Esophagus (tissue), 2 donors: ENCODE data around the gene ATR. TPM values are rescaled to one million over a fixed set of nuclear protein-coding genes. Genes with fewer than 3 reads are reported as not detected.
"Not testable (repeated sequence)": the region's sequence is repeated elsewhere in the genome, so short reads cannot be mapped to it uniquely, and the experiment has no call there.

Experiments
- H3K27ac ChIP-seq, 2 donors: one replicate each; pipeline ENCODE4 v1.5.1; 2013; ENCODE audit warnings: low read depth in 2 of 2, mild to moderate bottlenecking in 2 of 2, inconsistent platforms in 1 of 2, low read length in 1 of 2, moderate library complexity in 1 of 2
- H3K27me3 ChIP-seq, 2 donors: one replicate each; pipeline ENCODE4 v1.6.1; 2013; ENCODE audit warnings: low read length in 2 of 2, control low read depth in 1 of 2, mild to moderate bottlenecking in 1 of 2; ENCODE audit not compliant: insufficient read depth in 2 of 2, control insufficient read depth in 1 of 2
- H3K36me3 ChIP-seq, 2 donors: one replicate each; pipeline ENCODE4 v1.6.1; 2013; ENCODE audit warnings: low read length in 1 of 2; ENCODE audit not compliant: control insufficient read depth in 2 of 2, insufficient read depth in 2 of 2
- H3K4me1 ChIP-seq, 2 donors: one replicate each; pipeline ENCODE4 v1.6.1; 2013; ENCODE audit warnings: low read length in 1 of 2; ENCODE audit not compliant: control insufficient read depth in 2 of 2, insufficient read depth in 2 of 2
- H3K4me3 ChIP-seq, 2 donors: one replicate each; pipeline ENCODE4 v1.5.1; 2013; ENCODE audit warnings: low read length in 2 of 2, mild to moderate bottlenecking in 2 of 2, low read depth in 1 of 2, moderate library complexity in 1 of 2
- H3K9me3 ChIP-seq, 2 donors: one replicate each; pipeline ENCODE4 v1.6.1; 2013; ENCODE audit warnings: mild to moderate bottlenecking in 2 of 2, low read depth in 1 of 2, low read length in 1 of 2, moderate library complexity in 1 of 2; ENCODE audit not compliant: control insufficient read depth in 2 of 2, insufficient read depth in 1 of 2
- WGBS, 2 donors: extraction: QIAGEN DNeasy Blood & Tissue Kit; methylation state at CpG; one replicate each; pipeline ENCODE4 v1.1.7; 2013; 5-methylcytosine and 5-hydroxymethylcytosine counted together
- polyA plus RNA-seq, 2 donors: library from polyadenylated mRNA; stranded (reverse); fragments of 200-250 nt; gene quantifications; one replicate each; pipeline ENCODE4 v1.2.3, GENCODE V29; 2013
- donor health status: healthy with polysubstance abuse.
- donor health status: Bipolar disorder and iron deficiency.

The ATR gene
- polyA plus RNA-seq, 2 donors = 6.3 to 14.5 TPM

- Histone ChIP-seq H3K27me3 (no peaks in the 10 kb centered on the region), H3K36me3 (no peaks in the 10 kb centered on the region), H3K4me1 (peaks cover 0 to 3% of the 10 kb centered on the region in 2 donors), H3K9me3 (no peaks in the 10 kb centered on the region), H3K27ac (no peak overlapping the region), H3K4me3 (no peak overlapping the region)
Observed at GRCh38 chr3:142576792-142577191, 1.7 kb downstream of the ATR start.

- Histone ChIP-seq H3K4me3 (no peak overlapping the region), H3K27me3 (no peaks in the 10 kb centered on the region), H3K36me3 (no peaks in the 10 kb centered on the region), H3K4me1 (peaks cover 0 to under 1% of the 10 kb centered on the region in 2 donors), H3K27ac (no peak overlapping the region), H3K9me3 (no peaks in the 10 kb centered on the region)
- 57 to 66% methylated on average over 1 of the region's 1 CpG for WGBS, 2 donors
Observed at GRCh38 chr3:142574665-142575064, 3.9 kb downstream of the ATR start.

GRCh38 chr3:142574223-142574622, 4.3 kb downstream of the ATR start:
- WGBS, 2 donors = 95 to 97% methylated on average over 3 of the region's 3 CpGs
- not testable (repeated sequence) for H3K27ac ChIP-seq, H3K36me3 ChIP-seq, H3K4me3 ChIP-seq, H3K9me3 ChIP-seq, H3K27me3 ChIP-seq, H3K4me1 ChIP-seq

GRCh38 chr3:142569422-142569821, 9.1 kb downstream of the ATR start:
- WGBS, 2 donors = 87 to 94% methylated on average over 3 of the region's 3 CpGs
- H3K27me3 ChIP-seq, H3K9me3 ChIP-seq, H3K4me3 ChIP-seq, H3K36me3 ChIP-seq, H3K4me1 ChIP-seq, H3K27ac ChIP-seq: not testable (repeated sequence)

GRCh38 chr3:142568393-142569017, 10.0 kb downstream of the ATR start:
- no peak overlapping the region for H3K4me3 ChIP-seq
- H3K36me3 ChIP-seq = peaks cover 0 to 5% of the 10 kb centered on the region in 2 donors
- H3K27ac ChIP-seq = no peak overlapping the region
- no peaks in the 10 kb centered on the region for H3K4me1 ChIP-seq
- WGBS, 2 donors = 84 to 86% methylated on average over 21 of the region's 21 CpGs
- no peaks in the 10 kb centered on the region for H3K9me3 ChIP-seq
- no peaks in the 10 kb centered on the region for H3K27me3 ChIP-seq

GRCh38 chr3:142566096-142566495, 12.4 kb downstream of the ATR start:
- no peaks in the 10 kb centered on the region for H3K4me1 ChIP-seq
- no peaks in the 10 kb centered on the region for H3K27me3 ChIP-seq
- H3K36me3 ChIP-seq = peaks cover 0 to 5% of the 10 kb centered on the region in 2 donors
- H3K4me3 ChIP-seq = no peak overlapping the region
- no peaks in the 10 kb centered on the region for H3K9me3 ChIP-seq
- 88% methylated on average over 3 of the region's 3 CpGs for WGBS, 2 donors
- no peak overlapping the region for H3K27ac ChIP-seq

GRCh38 chr3:142563496-142563997, 15.0 kb downstream of the ATR start:
- H3K4me3 ChIP-seq = no peak overlapping the region
- H3K36me3 ChIP-seq = peaks cover 2 to 4% of the 10 kb centered on the region in 2 donors
- WGBS, 2 donors = 80% methylated on average over 4 of the region's 4 CpGs
- H3K27ac ChIP-seq = no peak overlapping the region
- H3K27me3 ChIP-seq = no peaks in the 10 kb centered on the region
- H3K4me1 ChIP-seq = no peaks in the 10 kb centered on the region
- no peaks in the 10 kb centered on the region for H3K9me3 ChIP-seq

GRCh38 chr3:142560118-142560517, 18.4 kb downstream of the ATR start:
- H3K36me3 ChIP-seq = peaks cover 0 to 4% of the 10 kb centered on the region in 2 donors
- H3K9me3 ChIP-seq = no peaks in the 10 kb centered on the region
- H3K4me3 ChIP-seq = no peak overlapping the region
- no peaks in the 10 kb centered on the region for H3K4me1 ChIP-seq
- no peak overlapping the region for H3K27ac ChIP-seq
- H3K27me3 ChIP-seq = no peaks in the 10 kb centered on the region

GRCh38 chr3:142553741-142554140, 24.8 kb downstream of the ATR start:
- H3K9me3 ChIP-seq = no peaks in the 10 kb centered on the region

GRCh38 chr3:142552579-142552978, 26.0 kb downstream of the ATR start:
- not testable (repeated sequence) for H3K27me3 ChIP-seq, H3K9me3 ChIP-seq, H3K4me1 ChIP-seq, H3K4me3 ChIP-seq, H3K27ac ChIP-seq, H3K36me3 ChIP-seq
- 95 to 97% methylated on average over 1 of the region's 1 CpG for WGBS, 2 donors

More at GRCh38 chr3:142553741-142554140, 24.8 kb downstream of the ATR start:
- Histone ChIP-seq H3K4me1 (no peaks in the 10 kb centered on the region), H3K27ac (no peak overlapping the region), H3K27me3 (no peaks in the 10 kb centered on the region), H3K36me3 (no peaks in the 10 kb centered on the region), H3K4me3 (no peak overlapping the region)
- 99 to 100% methylated on average over 1 of the region's 1 CpG for WGBS, 2 donors
